HG02623 (cell line): ENCODE data around the gene B3GNT7.
"Not testable (repeated sequence)": the region's sequence is repeated elsewhere in the genome, so short reads cannot be mapped to it uniquely, and the experiment has no call there.

Experiments used
- ATAC-seq: cut with Tn5 transposase; IDR thresholded peaks from one replicate; pipeline ENCODE4 v1.9.1; 2021; ENCODE audit warnings: moderate library complexity; ENCODE audit not compliant: unreplicated experiment

B3GNT7 gene

GRCh38 chr2:231423176-231423575 is 27.7 kb downstream of the B3GNT7 start:
- no peak for ATAC-seq

DNA sequence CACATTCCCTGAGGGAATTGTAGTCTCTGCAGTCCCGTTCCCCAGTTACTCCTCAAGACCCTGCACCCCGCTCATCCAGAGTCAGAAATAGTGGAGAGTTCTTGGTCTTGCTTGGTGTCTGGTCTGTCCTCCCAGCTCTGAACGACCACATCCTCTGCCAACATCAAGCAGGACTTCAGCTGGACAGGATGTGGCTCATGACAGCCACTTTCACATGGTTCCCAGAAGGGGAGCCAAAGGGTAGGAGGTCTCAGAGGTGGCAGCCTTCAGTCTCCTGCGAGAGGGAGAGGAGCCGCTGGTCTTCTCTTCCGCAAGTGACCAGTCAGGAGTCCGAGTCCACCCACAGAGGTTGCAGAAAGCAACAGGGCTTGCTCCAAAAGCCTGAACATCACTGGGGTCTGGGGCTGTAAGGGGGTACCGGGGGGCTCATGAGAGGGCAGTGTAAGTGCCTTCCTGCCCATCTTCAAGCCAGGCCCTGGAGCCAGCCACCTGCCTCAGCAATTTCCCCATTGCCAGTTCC is 29.8 kb downstream of the B3GNT7 start:
- no peak for ATAC-seq

- ATAC-seq: no peak
Observed at GRCh38 chr2:231425811-231426703, 30.5 kb downstream of the B3GNT7 start.

DNA sequence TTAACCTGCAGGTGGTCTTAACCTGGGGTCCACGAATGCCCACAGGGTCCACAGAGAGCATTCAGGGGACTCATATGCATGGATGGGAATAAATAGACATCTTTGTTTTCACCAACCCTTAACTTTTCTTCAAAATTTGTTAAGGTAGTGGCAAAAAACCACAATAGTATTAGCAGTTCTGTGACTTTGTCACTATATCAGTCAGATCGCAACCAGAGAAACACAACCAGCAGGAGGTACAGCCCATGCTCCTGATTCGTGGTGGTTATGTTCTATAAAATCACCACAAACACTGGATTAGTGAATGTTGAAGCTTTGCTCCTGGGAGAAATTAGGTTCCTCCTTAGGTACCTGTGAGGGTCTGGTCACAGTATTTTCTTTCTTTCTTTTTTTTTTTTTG is 31.6 kb downstream of the B3GNT7 start:
- no peak for ATAC-seq

DNA sequence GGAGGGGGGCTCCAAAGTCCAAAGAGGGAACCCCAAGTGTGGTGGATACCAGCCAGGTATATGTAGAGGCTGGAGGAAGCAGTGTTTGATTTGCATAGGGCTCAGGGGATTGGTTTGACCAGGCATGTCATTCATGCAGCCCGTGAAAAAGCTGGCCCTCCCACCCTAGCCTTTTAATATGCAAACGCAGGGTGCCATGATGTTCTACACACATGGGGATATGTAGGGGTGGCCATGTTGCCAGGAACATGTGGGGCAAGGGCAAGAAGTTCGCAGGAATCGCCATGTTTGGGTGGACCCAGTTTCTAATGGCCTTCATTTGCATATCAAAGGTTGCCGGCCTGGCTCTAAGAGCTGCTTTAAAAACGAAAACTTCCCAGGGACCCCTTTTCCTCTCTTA is 33.6 kb downstream of the B3GNT7 start:
- ATAC-seq: no peak

DNA sequence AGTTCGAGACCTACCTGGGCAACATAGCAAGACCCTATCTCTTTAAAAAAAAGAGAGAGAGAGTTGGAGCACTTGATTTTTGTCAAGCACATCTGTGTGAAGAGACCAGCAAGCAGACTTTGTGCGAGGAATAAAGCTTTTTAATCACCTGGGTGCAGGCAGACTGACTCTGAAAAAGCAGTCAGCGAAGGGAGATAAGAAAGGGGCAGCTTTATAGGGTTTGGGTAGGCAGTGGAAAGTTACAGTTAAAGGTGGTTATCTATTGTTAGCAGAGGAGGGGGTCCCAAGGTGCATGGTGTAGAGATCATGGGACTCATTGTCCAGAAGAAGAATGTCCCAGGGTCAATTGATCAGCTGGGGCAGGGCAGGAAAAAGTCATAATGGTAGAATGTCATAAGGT is 34.4 kb downstream of the B3GNT7 start:
- no peak for ATAC-seq

GRCh38 chr2:231430437-231430836 is 34.9 kb downstream of the B3GNT7 start:
- not testable (repeated sequence) for ATAC-seq

DNA sequence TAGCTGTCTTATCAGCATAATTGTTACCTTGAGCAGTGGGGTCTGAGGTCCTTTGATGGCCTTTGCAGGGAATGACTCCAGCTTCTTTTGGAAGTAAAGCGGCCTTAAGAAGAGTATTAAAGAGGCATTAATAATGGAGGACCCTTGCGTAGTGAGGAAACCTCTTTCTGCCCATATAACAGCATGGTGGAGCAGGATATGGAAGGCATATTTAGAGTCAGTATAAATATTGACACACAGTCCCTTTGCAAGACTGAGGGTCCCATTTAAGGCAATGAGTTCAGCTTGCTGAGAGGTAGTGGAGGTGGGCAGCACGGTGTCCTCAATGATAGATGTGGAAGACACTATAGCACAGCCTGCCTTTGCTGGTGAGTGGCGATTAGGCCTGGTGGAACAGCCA is 36.1 kb downstream of the B3GNT7 start:
- no peak for ATAC-seq

DNA sequence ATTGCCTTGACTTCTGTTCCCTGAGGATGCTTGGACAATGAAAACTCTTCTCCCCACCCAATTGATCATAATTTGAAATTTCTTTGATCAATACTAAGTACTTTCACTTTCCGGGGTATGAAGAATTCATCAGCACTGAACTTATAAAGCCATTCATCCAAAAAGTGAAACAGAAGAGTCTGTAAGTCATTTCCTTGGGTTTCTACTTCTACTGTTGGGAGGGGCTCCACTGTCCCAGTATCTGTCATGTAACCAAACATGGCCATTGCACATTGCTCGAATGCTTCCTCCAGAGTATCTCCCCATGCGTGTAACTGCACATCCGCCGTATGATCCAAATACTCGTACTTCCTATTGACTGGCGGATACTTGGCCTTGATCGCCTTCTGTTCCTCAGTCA is 38.5 kb downstream of the B3GNT7 start:
- ATAC-seq: no peak

- ATAC-seq: no peak
Observed at GRCh38 chr2:231436957-231437356, 41.4 kb downstream of the B3GNT7 start.

GRCh38 chr2:231449503-231450054 is 54.1 kb downstream of the B3GNT7 start:
- ATAC-seq: no peak

- ATAC-seq: no peak
Observed at GRCh38 chr2:231450548-231450989, 55.1 kb downstream of the B3GNT7 start.
